Keratinocyte (primary cell): ENCODE results near the gene SLC66A1. TPM values are rescaled to one million over a fixed set of nuclear protein-coding genes. Genes with fewer than 3 reads are reported as not detected.

ENCODE experiments used
- DNase-seq: peaks from one replicate; pipeline ENCODE4 v3.0.0-alpha.2; 2011; ENCODE audit warnings: low read depth, missing footprints, low spot score
- FAIRE-seq: peaks from 2 replicates; lab custom pipeline; 2011; peaks lifted over from hg19 to GRCh38; lab: Jason Lieb, UNC
- H2AFZ ChIP-seq: 2 replicates; pipeline ENCODE4 v1.6.0; 2012; ENCODE audit warnings: low read length, control low read depth, inconsistent platforms; ENCODE audit not compliant: control insufficient read depth
- H3K27ac ChIP-seq: 2 replicates; pipeline ENCODE4 v1.5.1; 2011; ENCODE audit warnings: low read length; ENCODE audit not compliant: control insufficient read depth, insufficient read depth
- H3K27me3 ChIP-seq: 3 replicates; pipeline ENCODE4 v1.6.0; 2011; ENCODE audit warnings: low read length; ENCODE audit not compliant: control insufficient read depth, insufficient read depth; ENCODE audit errors: extremely low read depth
- H3K36me3 ChIP-seq, 2 experiments: 2 replicates in 1 of 2; 3 replicates in 1 of 2; pipeline ENCODE4 v1.5.1; 2011; ENCODE audit warnings: low read length in 2 of 2, mild to moderate bottlenecking in 1 of 2; ENCODE audit not compliant: control insufficient read depth in 2 of 2, insufficient read depth in 2 of 2; ENCODE audit errors: extremely low read depth in 1 of 2
- H3K4me1 ChIP-seq: 3 replicates; pipeline ENCODE4 v1.5.1; 2011; ENCODE audit warnings: low read length; ENCODE audit not compliant: control insufficient read depth, insufficient read depth; ENCODE audit errors: extremely low read depth
- H3K4me2 ChIP-seq: 3 replicates; pipeline ENCODE4 v1.6.0; 2011; ENCODE audit warnings: low read depth, low read length; ENCODE audit not compliant: control insufficient read depth, insufficient read depth; ENCODE audit errors: extremely low read depth
- H3K4me3 ChIP-seq, 3 experiments: fragments of 200-600 bp in 1 of 3; sonication (generic) in 1 of 3; 2 replicates in 2 of 3; 3 replicates in 1 of 3; pipeline ENCODE4 v1.5.1; 2011 to 2016; ENCODE audit warnings: low read length in 3 of 3, mild to moderate bottlenecking in 3 of 3, control low read depth in 2 of 3, inconsistent platforms in 1 of 3, low read depth in 1 of 3, mixed read lengths in 1 of 3, mixed run types in 1 of 3, moderate library complexity in 1 of 3; ENCODE audit not compliant: control insufficient read depth in 2 of 3, insufficient read depth in 2 of 3; ENCODE audit errors: extremely low read depth in 1 of 3
- H3K79me2 ChIP-seq: 2 replicates; pipeline ENCODE4 v1.6.0; 2012; ENCODE audit warnings: low read length; ENCODE audit not compliant: control insufficient read depth, insufficient read depth
- H3K9ac ChIP-seq: 3 replicates; pipeline ENCODE4 v1.6.0; 2011; ENCODE audit warnings: low read length; ENCODE audit not compliant: control insufficient read depth, insufficient read depth; ENCODE audit errors: extremely low read depth
- H3K9me1 ChIP-seq: 3 replicates; pipeline ENCODE4 v1.6.0; 2011; ENCODE audit warnings: low read length; ENCODE audit not compliant: control insufficient read depth, insufficient read depth; ENCODE audit errors: extremely low read depth
- H3K9me3 ChIP-seq: 2 replicates; pipeline ENCODE4 v1.5.1; 2012; ENCODE audit warnings: low read depth, low read length; ENCODE audit not compliant: control insufficient read depth
- H4K20me1 ChIP-seq: 3 replicates; pipeline ENCODE4 v1.6.0; 2011; ENCODE audit warnings: low read length; ENCODE audit not compliant: control insufficient read depth, insufficient read depth; ENCODE audit errors: extremely low read depth
- CTCF ChIP-seq, 3 experiments: IDR thresholded peaks in 1 of 3; conservative IDR thresholded peaks in 1 of 3; optimal IDR thresholded peaks in 1 of 3; 2 replicates in 2 of 3; 3 replicates in 1 of 3; pipeline versions ENCODE3 to v1.5.1; 2011; ENCODE audit warnings: low read length in 3 of 3, mild to moderate bottlenecking in 3 of 3, moderate library complexity in 2 of 3, control low read depth in 1 of 3, inconsistent platforms in 1 of 3; ENCODE audit not compliant: insufficient read depth in 2 of 3; ENCODE audit errors: extremely low read depth in 1 of 3
- EZH2 ChIP-seq: IDR thresholded peaks from one replicate; pipeline ENCODE4 v1.6.1; 2012; ENCODE audit warnings: inconsistent platforms, mild to moderate bottlenecking, low read length, moderate library complexity
- dilution Hi-C: fragments of 300-500 bp; cut with MboI; formaldehyde crosslinking; loops from one replicate; pipeline ENCODE4 v1.7.0; 2020; ENCODE audit warnings: low sequenced_read_pairs; ENCODE audit not compliant: extremely low pct_ligation_motif_present
- polyA plus RNA-seq, 5 experiments: library from polyadenylated mRNA; depleted of rRNA in 3 of 5; stranded (reverse) in 3 of 5; stranded (forward) in 1 of 5; unstranded in 1 of 5; fragments of >200 nt; gene quantifications; 1 replicate in 1 of 5; 2 replicates in 3 of 5; 3 replicates in 1 of 5; pipeline versions ENCODE4 v1.2.1 to v1.2.3, GENCODE V29; 2011 to 2012; ENCODE audit warnings: missing spikeins in 2 of 5, low read depth in 1 of 5, low replicate concordance in 1 of 5
- small RNA-seq, 3 experiments: library from RNA; depleted of rRNA; stranded (forward); fragments of <200 nt; gene quantifications; one replicate each; pipeline ENCODE3, GENCODE V24; 2012; ENCODE audit warnings: low read depth in 3 of 3, low replicate concordance in 1 of 3; ENCODE audit not compliant: insufficient read length in 3 of 3

SLC66A1 gene
- polyA plus RNA-seq, 1 donor (not counting 4 experiments of a cell fraction or from before 2014, with no cell fraction given), result 8.0 TPM

- H3K4me3 ChIP-seq, result no peak overlapping the region
- FAIRE-seq, result no peak
- H3K9me3 ChIP-seq, result no peaks in the 10 kb centered on the region
- no peaks in the 10 kb centered on the region for H3K27me3 ChIP-seq
- TF ChIP-seq CTCF (optimal IDR thresholded peaks at IDR 0.05 in 1 of 3, IDR thresholded peaks at IDR 0.05 in 1 of 3, conservative IDR thresholded peaks at IDR 0.05 in 1 of 3; ENCODE audit: extremely low read depth in 1 of 3, insufficient read depth in 2 of 3, low read length in 3 of 3), result no peak
- no peak for TF ChIP-seq EZH2
- dilution Hi-C loops, result no loop called here
- H2AFZ ChIP-seq, result no peak overlapping the region
- H3K9ac ChIP-seq, result no peak overlapping the region
- H4K20me1 ChIP-seq, result no peaks in the 10 kb centered on the region
- H3K9me1 ChIP-seq, result no peaks in the 10 kb centered on the region
- DNase-seq, result no peak
- peaks cover 37 to 41% of the 10 kb centered on the region in 2 experiments for H3K36me3 ChIP-seq
- no peaks in the 10 kb centered on the region for H3K79me2 ChIP-seq
- H3K27ac ChIP-seq, result no peak overlapping the region
- no peak overlapping the region for H3K4me2 ChIP-seq
- H3K4me1 ChIP-seq, result no peaks in the 10 kb centered on the region
These were observed 65.9 kb downstream of the SLC66A1 start for GRCh38 chr1:19377812-19378718.

Small RNA genes within 50 kb of the gene (small RNA-seq; reads per million reads assigned to genes)
- gene RNU6-1099P, result 0 to 0.07 (median 0) reads per million in 3 experiments

Other genes starting within 250 kb of the SLC66A1 start
- gene UBR4, start 102.1 kb upstream of the SLC66A1 start, polyA plus RNA-seq, result 39.0 to 50.9 TPM (median 46.8 TPM) in 3 replicates
- gene EMC1, start 60.8 kb upstream of the SLC66A1 start, polyA plus RNA-seq, result 17.1 to 48.5 TPM (median 28.6 TPM) in 3 replicates
- 35.6 to 68.1 TPM (median 50.2 TPM) in 3 replicates for gene MRTO4, start 60.5 kb upstream of the SLC66A1 start, polyA plus RNA-seq
- 0.03 to 0.35 TPM (median 0.17 TPM) in 3 replicates for gene AKR7A3, start 23.6 kb upstream of the SLC66A1 start, polyA plus RNA-seq
- gene AKR7A2, start 182 bp upstream of the SLC66A1 start, polyA plus RNA-seq, result 21.4 to 29.2 TPM (median 22.0 TPM) in 3 replicates
- gene CAPZB, start 173.2 kb downstream of the SLC66A1 start, polyA plus RNA-seq, result 143 to 422 TPM (median 193 TPM) in 3 replicates